ENCODE data around the gene NXPE4.

GRCh38 chr11:114595571-114595970 lies at the start of gene NXPE4:
- TF ChIP-seq CTCF (IDR thresholded peaks at IDR 0.05; ENCODE audit: low read depth, low read length) (no peak), POLR2A (IDR thresholded peaks at IDR 0.05; ENCODE audit: extremely low read depth, insufficient read length) (no peak)
